Glutamatergic neuron (in vitro differentiated cells): ENCODE measurements around the gene KIT. TPM values are rescaled to one million over a fixed set of nuclear protein-coding genes. Genes with fewer than 3 reads are reported as not detected.

Experiments used
- DNase-seq: peaks from one replicate; pipeline ENCODE4 v3.0.0; 2022
- H3K27ac Mint-ChIP-seq: one replicate; pipeline ENCODE4 v1.8.0; 2020; ENCODE audit warnings: mild to moderate bottlenecking, mixed read lengths, inconsistent platforms; ENCODE audit not compliant: unreplicated experiment
- H3K27me3 Mint-ChIP-seq: one replicate; pipeline ENCODE4 v1.8.0; 2020; ENCODE audit warnings: mild to moderate bottlenecking, moderate library complexity, mixed read lengths, inconsistent platforms; ENCODE audit not compliant: unreplicated experiment
- H3K36me3 Mint-ChIP-seq: one replicate; pipeline ENCODE4 v1.8.0; 2020; ENCODE audit warnings: mild to moderate bottlenecking, mixed read lengths, inconsistent platforms; ENCODE audit not compliant: unreplicated experiment
- H3K4me1 Mint-ChIP-seq: one replicate; pipeline ENCODE4 v1.8.0; 2020; ENCODE audit warnings: mild to moderate bottlenecking, low read depth, mixed read lengths, inconsistent platforms; ENCODE audit not compliant: unreplicated experiment
- H3K4me3 Mint-ChIP-seq: one replicate; pipeline ENCODE4 v1.8.0; 2020; ENCODE audit warnings: mild to moderate bottlenecking, mixed read lengths, inconsistent platforms; ENCODE audit not compliant: unreplicated experiment
- H3K9me3 Mint-ChIP-seq: one replicate; pipeline ENCODE4 v1.8.0; 2020; ENCODE audit warnings: mild to moderate bottlenecking, moderate library complexity, mixed read lengths, inconsistent platforms; ENCODE audit not compliant: unreplicated experiment
- CTCF ChIP-seq: fragments of 200-600 bp; sonication (generic); IDR thresholded peaks from one replicate; pipeline ENCODE4 v1.5.0; 2021; ENCODE audit not compliant: partially characterized antibody, unreplicated experiment
- total RNA-seq: library from RNA; stranded (reverse); fragmentation: NEBNext Ultra II Directional; extraction: Animal tissue kit (Norgen Biotek cat#: 25700); gene quantifications from one replicate; pipeline ENCODE4 v1.2.1, GENCODE V29; 2021; ENCODE audit not compliant: unreplicated experiment

Gene KIT
- total RNA-seq, 1 donor from 2014 or later, result 3.0 TPM

- no peaks in the 10 kb centered on the region for H3K27me3 Mint-ChIP-seq
- no peaks in the 10 kb centered on the region for H3K36me3 Mint-ChIP-seq
- no peak for DNase-seq
- H3K4me1 Mint-ChIP-seq, result peaks cover 3% of the 10 kb centered on the region
- H3K27ac Mint-ChIP-seq, result no peak overlapping the region
- H3K4me3 Mint-ChIP-seq, result no peak overlapping the region
- H3K9me3 Mint-ChIP-seq, result peaks cover 3% of the 10 kb centered on the region
- no peak for TF ChIP-seq CTCF
These were observed 18.9 kb downstream of the KIT start for GRCh38 chr4:54676658-54677057.

GRCh38 chr4:54677416-54677815 is 19.7 kb downstream of the KIT start:
- DNase-seq, result no peak
- Mint-ChIP-seq H3K4me1 (peaks cover 3% of the 10 kb centered on the region), H3K9me3 (peaks cover 3% of the 10 kb centered on the region), H3K36me3 (no peaks in the 10 kb centered on the region), H3K4me3 (no peak overlapping the region), H3K27ac (no peak overlapping the region), H3K27me3 (no peaks in the 10 kb centered on the region)
- TF ChIP-seq CTCF, result no peak

- DNase-seq, result no peak
- H3K36me3 Mint-ChIP-seq, result no peaks in the 10 kb centered on the region
- H3K9me3 Mint-ChIP-seq, result peaks cover 3% of the 10 kb centered on the region
- H3K4me1 Mint-ChIP-seq, result peaks cover 3% of the 10 kb centered on the region
- H3K27ac Mint-ChIP-seq, result no peak overlapping the region
- no peak for TF ChIP-seq CTCF
- no peaks in the 10 kb centered on the region for H3K27me3 Mint-ChIP-seq
- no peak overlapping the region for H3K4me3 Mint-ChIP-seq
These were observed 20.3 kb downstream of the KIT start for GRCh38 chr4:54677853-54678650.

DNA sequence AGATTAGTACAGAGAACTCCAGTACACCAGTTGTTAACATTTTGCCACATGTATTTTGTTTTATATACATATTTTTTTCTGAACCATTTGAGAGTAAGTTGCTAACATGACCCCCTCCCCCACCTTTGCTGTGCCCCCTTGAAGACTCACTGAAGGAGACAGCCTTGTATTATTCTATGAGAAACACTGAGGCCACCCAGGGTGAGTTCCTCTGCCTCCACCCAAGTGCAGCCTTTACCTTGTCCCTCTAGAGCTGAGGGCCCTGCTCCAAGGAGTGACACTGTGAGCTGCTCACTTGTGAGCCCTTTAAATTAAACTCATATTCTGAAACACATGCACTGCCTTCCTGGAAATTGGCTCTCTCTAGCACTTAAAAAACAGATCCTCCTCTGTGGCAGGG is 21.1 kb downstream of the KIT start:
- Mint-ChIP-seq H3K27me3 (no peaks in the 10 kb centered on the region), H3K4me1 (peaks cover 3% of the 10 kb centered on the region)
- no peak for DNase-seq

More for the DNA sequence above, 21.1 kb downstream of the KIT start:
- H3K36me3 Mint-ChIP-seq, result no peaks in the 10 kb centered on the region
- TF ChIP-seq CTCF, result no peak
- peaks cover 3% of the 10 kb centered on the region for H3K9me3 Mint-ChIP-seq
- H3K27ac Mint-ChIP-seq, result no peak overlapping the region
- no peak overlapping the region for H3K4me3 Mint-ChIP-seq
